GM19238 (cell line): ENCODE measurements around the gene IFNAR1.
A peak's percentile ranks its signal among the peaks of the same experiment; 100 is the strongest.
"Not testable (repeated sequence)": the region's sequence is repeated elsewhere in the genome, so short reads cannot be mapped to it uniquely, and the experiment has no call there.

Experiments
- DNase-seq: peaks from one replicate; pipeline ENCODE4 v3.0.0; 2011; ENCODE audit warnings: low spot score; ENCODE audit not compliant: insufficient read length

The IFNAR1 gene

GRCh38 chr21:33345751-33346238, 21.0 kb downstream of the IFNAR1 start:
- DNase-seq, result no peak

GRCh38 chr21:33348706-33349105, 23.9 kb downstream of the IFNAR1 start:
- DNase-seq, result no peak

GRCh38 chr21:33350676-33351075, 25.9 kb downstream of the IFNAR1 start:
- no peak for DNase-seq

GRCh38 chr21:33355355-33355754, 30.6 kb downstream of the IFNAR1 start:
- DNase-seq, result no peak

- DNase-seq, result no peak
Measured at GRCh38 chr21:33355996-33356395, 31.2 kb downstream of the IFNAR1 start.

GRCh38 chr21:33357177-33357576, 32.4 kb downstream of the IFNAR1 start:
- DNase-seq, result no peak

GRCh38 chr21:33359446-33359845, 34.7 kb downstream of the IFNAR1 start:
- DNase-seq, result no peak

GRCh38 chr21:33360281-33360680, 35.5 kb downstream of the IFNAR1 start:
- DNase-seq, result no peak

- DNase-seq, result peak; percentile 73
Measured at GRCh38 chr21:33360881-33361602, 36.3 kb downstream of the IFNAR1 start.

- DNase-seq, result no peak
Measured at GRCh38 chr21:33362044-33362555, 37.3 kb downstream of the IFNAR1 start.

- not testable (repeated sequence) for DNase-seq
Measured at GRCh38 chr21:33363911-33364609, 39.3 kb downstream of the IFNAR1 start.

- DNase-seq, result no peak
Measured at GRCh38 chr21:33364830-33365229, 40.1 kb downstream of the IFNAR1 start.

- DNase-seq, result no peak
Measured at GRCh38 chr21:33367309-33367973, 42.7 kb downstream of the IFNAR1 start.

GRCh38 chr21:33368124-33368523, 43.4 kb downstream of the IFNAR1 start:
- DNase-seq, result no peak

- DNase-seq, result no peak
Measured at GRCh38 chr21:33368576-33368975, 43.8 kb downstream of the IFNAR1 start.

GRCh38 chr21:33369586-33369985, 44.8 kb downstream of the IFNAR1 start:
- no peak for DNase-seq

GRCh38 chr21:33370305-33370704, 45.5 kb downstream of the IFNAR1 start:
- no peak for DNase-seq

GRCh38 chr21:33371366-33371765, 46.6 kb downstream of the IFNAR1 start:
- DNase-seq, result no peak

- no peak for DNase-seq
Measured at GRCh38 chr21:33372582-33372981, 47.8 kb downstream of the IFNAR1 start.

GRCh38 chr21:33373451-33373850, 48.7 kb downstream of the IFNAR1 start:
- no peak for DNase-seq

- DNase-seq, result no peak
Measured at GRCh38 chr21:33374080-33374449, 49.3 kb downstream of the IFNAR1 start.

- DNase-seq, result no peak
Measured at GRCh38 chr21:33374450-33375096, 49.8 kb downstream of the IFNAR1 start.
